ENCODE measurements around the gene HOXC10. TPM values are rescaled to one million over a fixed set of nuclear protein-coding genes. Genes with fewer than 3 reads are reported as not detected.

Gene HOXC10
- total and polyA plus RNA-seq, 9 donors = 0.15 to 15.4 (median 2.0) TPM; not detected in 2

- WGBS, 3 donors = 10 to 35% (median 11%) methylated on average over 30 of the region's 30 CpGs
- Histone ChIP-seq H3K4me1 (ENCODE audit: insufficient read depth) (peaks cover 4% of the 10 kb centered on the region), H3K27ac (no peak overlapping the region), H3K36me3 (no peaks in the 10 kb centered on the region), H3K27me3 (peaks cover 2% of the 10 kb centered on the region), H3K4me3 (no peak overlapping the region), H3K9me3 (no peaks in the 10 kb centered on the region)
- TF ChIP-seq CTCF (IDR thresholded peaks at IDR 0.05) (no peak), EP300 (IDR thresholded peaks at IDR 0.05) (no peak), POLR2A (IDR thresholded peaks at IDR 0.05) (no peak)
- intact Hi-C loops (cut with DNase I) = loop anchor here in 2 of 4 donors (10.0 kb wide), 2 partner anchors 381 to 391 kb away; partner anchors contain the start of gene GPR84 (in 1 of the 2)
- no peak for DNase-seq
Measured at GRCh38 chr12:53983950-53984572, 885 bp upstream of the HOXC10 start.

- Histone ChIP-seq H3K36me3 (no peaks in the 10 kb centered on the region), H3K27me3 (peaks cover 2% of the 10 kb centered on the region), H3K9me3 (no peaks in the 10 kb centered on the region), H3K4me3 (peak overlapping the region; percentile 42), H3K4me1 (ENCODE audit: insufficient read depth) (peaks cover 4% of the 10 kb centered on the region), H3K27ac (no peak overlapping the region)
- TF ChIP-seq EP300 (IDR thresholded peaks at IDR 0.05) (no peak), POLR2A (IDR thresholded peaks at IDR 0.05) (no peak), CTCF (IDR thresholded peaks at IDR 0.05) (no peak)
- 7 to 10% (median 9%) methylated on average over 13 to 21 of the region's 21 CpGs for WGBS, 3 donors
- intact Hi-C loops (cut with DNase I) = loop anchor here in 3 of 4 donors (5.0 to 10.0 kb wide), 4 partner anchors 222 to 389 kb away; partner anchors contain the start of gene GPR84 (in 1 of the 3)
- peak in 1 of 5 donors; percentile 41 for DNase-seq
Measured at GRCh38 chr12:53985692-53985993, 697 bp downstream of the HOXC10 start.

- Histone ChIP-seq H3K36me3 (no peaks in the 10 kb centered on the region), H3K4me3 (peak overlapping the region; percentile 42), H3K9me3 (no peaks in the 10 kb centered on the region), H3K27me3 (peaks cover 2% of the 10 kb centered on the region), H3K27ac (no peak overlapping the region), H3K4me1 (ENCODE audit: insufficient read depth) (peaks cover 4% of the 10 kb centered on the region)
- intact Hi-C loops (cut with DNase I) = loop anchor here in 3 of 4 donors (5.0 to 10.0 kb wide), 4 partner anchors 221 to 389 kb away; partner anchors contain the start of gene GPR84 (in 1 of the 3)
- TF ChIP-seq CTCF (IDR thresholded peaks at IDR 0.05) (no peak), EP300 (IDR thresholded peaks at IDR 0.05) (no peak), POLR2A (IDR thresholded peaks at IDR 0.05) (no peak)
- peak in 1 of 5 donors; percentile 33 for DNase-seq
- WGBS, 3 donors = 7 to 23% (median 10%) methylated on average over 34 to 50 of the region's 50 CpGs
Measured at GRCh38 chr12:53985994-53986685, 1.2 kb downstream of the HOXC10 start.

- intact Hi-C loops (cut with DNase I) = loop anchor here in 3 of 4 donors (5.0 to 10.0 kb wide), 4 partner anchors 220 to 388 kb away; partner anchors contain the start of gene GPR84 (in 1 of the 3)
- Histone ChIP-seq H3K4me1 (ENCODE audit: insufficient read depth) (peaks cover 4% of the 10 kb centered on the region), H3K9me3 (no peaks in the 10 kb centered on the region), H3K4me3 (no peak overlapping the region), H3K36me3 (no peaks in the 10 kb centered on the region), H3K27me3 (peaks cover 2% of the 10 kb centered on the region), H3K27ac (no peak overlapping the region)
- DNase-seq = peak in 1 of 5 donors; percentile 30
- WGBS, 3 donors = 42 to 70% (median 63%) methylated on average over 21 of the region's 21 CpGs
- TF ChIP-seq EP300 (IDR thresholded peaks at IDR 0.05) (no peak), POLR2A (IDR thresholded peaks at IDR 0.05) (no peak), CTCF (IDR thresholded peaks at IDR 0.05) (no peak)
Measured at GRCh38 chr12:53986686-53987483, 1.9 kb downstream of the HOXC10 start.

Data from ovary (tissue), 9 donors.